ENCODE results near the gene NRROS.

NRROS gene

DNA sequence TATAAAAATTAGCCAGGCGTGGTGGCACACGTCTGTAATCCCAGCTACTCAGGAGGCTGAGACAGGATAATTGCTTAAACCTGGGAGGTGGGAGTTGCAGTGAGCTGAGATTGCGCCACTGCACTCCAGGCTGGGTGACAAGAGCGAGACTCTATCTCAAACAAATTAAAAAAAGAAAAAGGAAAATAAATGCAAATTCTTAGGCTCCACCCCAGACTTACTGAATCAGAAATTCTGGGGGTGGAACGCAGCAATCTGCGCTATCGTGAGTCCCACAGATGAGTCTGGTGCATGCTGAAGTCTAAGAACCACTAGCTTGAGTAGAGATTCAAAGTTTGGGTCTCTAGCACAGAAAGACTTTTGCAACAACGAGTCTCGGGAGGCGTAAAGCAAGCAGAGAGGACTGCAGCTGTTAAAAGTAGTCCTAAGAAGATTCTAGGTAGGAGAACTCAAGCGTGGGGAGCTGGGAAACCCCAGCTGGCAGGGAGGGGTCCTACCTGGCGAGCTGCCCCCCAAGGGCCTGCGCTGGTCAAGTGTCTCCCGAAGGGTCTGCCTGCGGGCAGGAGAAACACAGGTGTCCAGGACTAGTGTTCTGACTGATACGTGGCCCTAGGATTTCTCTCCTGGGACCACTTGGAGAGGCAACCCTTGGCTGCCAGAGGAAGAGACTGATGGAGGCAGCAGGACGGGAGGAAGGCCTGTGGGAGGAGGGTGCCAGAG, 50.6 kb downstream of the NRROS start:
- no peak for DNase-seq

DNA sequence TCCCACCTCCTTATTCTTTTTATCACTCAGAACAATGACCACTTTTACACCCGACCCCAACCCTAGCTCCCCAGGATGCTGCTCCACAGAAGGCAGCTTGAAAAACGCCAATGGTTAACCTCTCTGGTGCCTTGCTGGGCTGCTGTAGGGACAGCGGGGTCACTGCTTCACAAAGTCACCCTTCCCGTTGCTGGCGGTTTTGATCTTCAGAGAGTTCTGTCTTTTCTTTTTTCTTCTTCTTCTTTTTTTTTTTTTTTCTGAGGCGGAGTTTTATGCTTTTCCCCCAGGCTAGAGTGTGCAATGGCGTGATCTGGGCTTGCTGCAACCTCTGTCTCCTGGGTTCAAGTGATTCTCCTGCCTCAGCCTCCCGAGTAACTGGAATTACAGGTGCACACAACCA, 51.9 kb downstream of the NRROS start:
- DNase-seq = no peak

- no peak for DNase-seq
Observed at GRCh38 chr3:196694202-196694638, 54.7 kb downstream of the NRROS start.

GRCh38 chr3:196694941-196695848, 55.7 kb downstream of the NRROS start:
- DNase-seq = no peak

GRCh38 chr3:196695849-196696226, 56.3 kb downstream of the NRROS start:
- DNase-seq = no peak

- no peak for DNase-seq
Observed at GRCh38 chr3:196697270-196697669, 57.8 kb downstream of the NRROS start.

GRCh38 chr3:196699749-196700148, 60.3 kb downstream of the NRROS start:
- DNase-seq = no peak

DNA sequence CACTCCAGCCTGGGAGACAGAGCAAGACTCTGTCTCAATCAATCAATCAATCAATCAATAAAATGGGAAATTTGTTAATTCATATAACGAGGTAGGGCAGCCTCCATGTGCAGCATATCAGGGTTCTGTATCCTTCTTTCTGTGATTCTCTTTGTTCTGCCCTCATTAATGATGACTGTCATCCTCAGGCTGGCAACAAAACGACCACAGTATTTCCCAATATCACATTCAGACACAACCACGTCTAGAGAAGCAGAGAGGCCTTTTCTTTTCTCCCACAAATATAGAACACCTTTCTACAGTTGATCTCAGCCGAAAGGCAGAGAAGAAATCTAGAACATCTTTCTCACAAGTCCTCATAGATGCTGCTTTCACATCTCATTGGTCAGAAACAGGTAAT, 61.3 kb downstream of the NRROS start:
- DNase-seq = no peak

DNA sequence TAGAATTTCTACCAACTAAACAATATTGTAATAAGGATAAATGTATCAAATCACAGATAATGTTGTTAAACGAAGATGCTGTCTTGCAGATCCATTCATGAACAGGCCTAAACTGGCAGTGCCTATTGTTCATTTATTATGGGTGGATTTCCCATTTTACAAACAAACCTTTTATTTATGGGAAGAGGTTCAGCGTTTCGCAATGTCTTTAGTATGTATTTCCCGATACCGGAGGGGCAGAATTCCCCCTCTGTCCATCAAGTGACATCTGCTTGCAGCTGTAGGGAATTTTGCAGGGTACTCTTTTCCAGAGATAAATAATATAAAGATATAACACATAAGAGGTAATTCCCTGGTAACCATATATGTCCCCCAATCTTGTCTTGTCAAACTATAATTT, 66.8 kb downstream of the NRROS start:
- no peak for DNase-seq

DNA sequence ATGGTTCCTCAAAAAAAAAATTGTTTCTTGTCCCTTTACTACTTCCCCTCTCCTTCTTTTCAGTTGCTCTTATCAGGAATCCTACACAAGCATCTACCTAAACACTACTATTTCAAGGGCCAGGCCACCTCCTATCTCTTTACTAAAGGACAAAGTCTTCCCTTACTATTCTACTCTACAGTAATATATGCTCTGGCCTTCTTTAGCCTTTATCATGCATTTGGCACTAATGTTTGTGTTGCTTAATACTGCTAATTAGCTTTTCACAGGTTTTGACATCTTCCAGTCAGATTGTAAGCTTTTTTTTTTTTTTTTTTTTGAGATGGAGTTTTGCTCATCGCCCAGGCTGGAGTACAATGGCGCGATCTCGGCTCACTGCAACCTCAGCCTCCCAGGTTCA, 67.2 kb downstream of the NRROS start:
- no peak for DNase-seq

DNA sequence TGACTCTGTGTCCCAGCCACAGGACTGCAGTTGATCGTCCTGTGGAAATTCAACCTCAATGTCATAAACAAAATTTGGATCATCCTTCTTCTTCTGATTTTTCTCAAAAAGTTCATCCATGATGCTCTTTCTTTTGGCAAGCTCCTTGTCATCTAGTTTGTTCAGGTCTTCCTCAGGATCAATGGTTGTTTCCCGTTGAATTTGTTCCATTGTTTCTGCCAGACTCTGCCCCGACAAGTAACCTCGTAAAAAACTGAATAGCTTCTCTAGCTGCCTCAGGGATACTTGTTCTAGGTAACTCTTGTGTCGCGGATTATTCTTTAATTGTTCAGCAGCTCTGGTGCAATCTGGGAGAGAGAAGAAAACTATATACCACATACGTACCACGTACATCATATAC, 68.1 kb downstream of the NRROS start:
- no peak for DNase-seq

DNA sequence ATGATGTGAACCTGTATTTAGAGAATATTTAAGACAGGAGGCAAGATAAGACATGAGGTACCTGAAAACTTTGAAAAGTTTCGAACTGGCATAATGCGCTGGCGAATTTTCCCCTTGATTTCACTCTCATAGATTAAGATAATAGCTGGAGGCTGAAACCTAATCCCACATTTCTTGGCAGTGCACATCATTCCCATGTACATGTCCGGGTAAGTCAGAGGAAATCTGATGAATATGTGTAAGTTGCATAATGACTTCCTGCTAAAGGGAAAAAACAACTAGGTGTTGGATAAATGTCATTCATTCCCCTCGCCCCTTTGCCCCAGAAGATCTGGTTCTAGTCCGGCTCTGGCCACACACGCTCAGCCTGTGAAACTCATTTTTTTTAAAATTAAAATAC, 69.0 kb downstream of the NRROS start:
- no peak for DNase-seq
